CD14-positive monocyte (primary cell): ENCODE data around the gene CALML4. TPM values are rescaled to one million over a fixed set of nuclear protein-coding genes. Genes with fewer than 3 reads are reported as not detected.

Experiments used
- DNase-seq, 3 donors: peaks; one replicate each; pipeline ENCODE4 v3.0.0-alpha.2; 2011 to 2022
- H2AFZ ChIP-seq: 2 replicates; pipeline ENCODE4 v1.6.0; 2012; ENCODE audit warnings: mild to moderate bottlenecking, low read depth, low read length, inconsistent platforms; ENCODE audit not compliant: insufficient read depth, poor library complexity, severe bottlenecking
- H3K27ac ChIP-seq, 2 donors: 1 replicate in 1 of 2; 2 replicates in 1 of 2; pipeline ENCODE4 v1.5.1; 2012 to 2013; ENCODE audit warnings: low read length in 2 of 2, control low read depth in 1 of 2, inconsistent platforms in 1 of 2, low read depth in 1 of 2, mild to moderate bottlenecking in 1 of 2
- H3K27me3 ChIP-seq, 2 donors: one replicate each; pipeline versions ENCODE4 v1.6.0 to v1.6.1; 2011 to 2013; ENCODE audit warnings: low read length in 2 of 2; ENCODE audit not compliant: control insufficient read depth in 2 of 2, insufficient read depth in 2 of 2
- H3K36me3 ChIP-seq, 2 donors: replicated peaks in 1 of 2; 1 replicate in 1 of 2; 2 replicates in 1 of 2; pipeline versions ENCODE4 v1.5.1 to v1.6.1; 2012 to 2013; ENCODE audit warnings: low read length in 2 of 2, control low read depth in 1 of 2, inconsistent platforms in 1 of 2, mild to moderate bottlenecking in 1 of 2; ENCODE audit not compliant: insufficient read depth in 2 of 2, control insufficient read depth in 1 of 2
- H3K4me1 ChIP-seq, 2 donors: 1 replicate in 1 of 2; 2 replicates in 1 of 2; pipeline versions ENCODE4 v1.5.1 to v1.6.1; 2012 to 2013; ENCODE audit warnings: low read length in 2 of 2, control low read depth in 1 of 2, inconsistent platforms in 1 of 2, mild to moderate bottlenecking in 1 of 2, moderate library complexity in 1 of 2; ENCODE audit not compliant: insufficient read depth in 2 of 2, control insufficient read depth in 1 of 2
- H3K4me2 ChIP-seq: replicated peaks from 2 replicates; pipeline ENCODE3; 2012; ENCODE audit warnings: low read length, moderate library complexity, mild to moderate bottlenecking; ENCODE audit not compliant: poor library complexity, severe bottlenecking; ENCODE audit errors: extremely low read depth
- H3K4me3 ChIP-seq, 3 experiments: fragments of 200-600 bp in 1 of 3; sonication (generic) in 1 of 3; replicated peaks in 1 of 3; 1 replicate in 2 of 3; 2 replicates in 1 of 3; pipeline ENCODE4 v1.5.1; 2011 to 2013; ENCODE audit warnings: low read length in 3 of 3, mild to moderate bottlenecking in 3 of 3, control low read depth in 2 of 3, low read depth in 2 of 3, inconsistent platforms in 1 of 3, moderate library complexity in 1 of 3
- H3K79me2 ChIP-seq: 2 replicates; pipeline ENCODE4 v1.6.0; 2012; ENCODE audit warnings: mild to moderate bottlenecking, control low read depth, inconsistent platforms, low read length, moderate library complexity; ENCODE audit not compliant: insufficient read depth
- H3K9ac ChIP-seq: 2 replicates; pipeline ENCODE4 v1.6.0; 2017; ENCODE audit warnings: low read length, mild to moderate bottlenecking; ENCODE audit not compliant: insufficient read depth, poor library complexity, severe bottlenecking
- H3K9me3 ChIP-seq, 2 donors: replicated peaks in 1 of 2; 1 replicate in 1 of 2; 2 replicates in 1 of 2; pipeline versions ENCODE4 v1.5.1 to v1.6.1; 2012 to 2013; ENCODE audit warnings: low read length in 2 of 2, control low read depth in 1 of 2; ENCODE audit not compliant: control insufficient read depth in 1 of 2, insufficient read depth in 1 of 2
- H4K20me1 ChIP-seq: 2 replicates; pipeline ENCODE4 v1.6.0; 2012; ENCODE audit warnings: mild to moderate bottlenecking, low read length, control low read depth, moderate library complexity; ENCODE audit not compliant: insufficient read depth
- H3K27ac Mint-ChIP-seq, 7 donors: one replicate each; pipeline ENCODE4 v1.8.0; 2020; ENCODE audit warnings: mild to moderate bottlenecking in 7 of 7, mixed read lengths in 7 of 7, moderate library complexity in 6 of 7, inconsistent platforms in 2 of 7
- H3K27me3 Mint-ChIP-seq, 3 donors: one replicate each; pipeline ENCODE4 v1.8.0; 2021 to 2022; ENCODE audit warnings: low read depth in 3 of 3, mild to moderate bottlenecking in 3 of 3, mixed read lengths in 3 of 3, moderate library complexity in 3 of 3, inconsistent platforms in 1 of 3
- H3K36me3 Mint-ChIP-seq, 2 donors: one replicate each; pipeline ENCODE4 v1.8.0; 2020; ENCODE audit warnings: mixed read lengths in 2 of 2, inconsistent platforms in 1 of 2, mild to moderate bottlenecking in 1 of 2
- H3K4me1 Mint-ChIP-seq: one replicate; pipeline ENCODE4 v1.8.0; 2020; ENCODE audit warnings: mild to moderate bottlenecking, mixed read lengths
- H3K4me3 Mint-ChIP-seq, 2 donors: one replicate each; pipeline ENCODE4 v1.8.0; 2020; ENCODE audit warnings: mild to moderate bottlenecking in 2 of 2, mixed read lengths in 2 of 2, moderate library complexity in 1 of 2
- H3K9me3 Mint-ChIP-seq, 7 donors: one replicate each; pipeline ENCODE4 v1.8.0; 2020 to 2022; ENCODE audit warnings: mixed read lengths in 7 of 7, mild to moderate bottlenecking in 6 of 7, moderate library complexity in 6 of 7, inconsistent platforms in 2 of 7
- WGBS: methylation state at CpG from one replicate; pipeline ENCODE4 v1.1.5; 2013; ENCODE audit warnings: missing lambda C conversion rate; ENCODE audit not compliant: insufficient coverage; 5-methylcytosine and 5-hydroxymethylcytosine counted together
- intact Hi-C, 2 donors: fragments of 100-400 bp; cut with micrococcal nuclease; formaldehyde crosslinking; loops; one replicate each; pipeline versions ENCODE4 v1.15.0 to v1.15.1; 2023
- polyA plus RNA-seq, 3 donors: library from polyadenylated mRNA; depleted of rRNA in 1 of 3; unstranded in 2 of 3; stranded (reverse) in 1 of 3; fragments of 300-500 nt in 2 of 3; fragments of >200 nt in 1 of 3; fragmentation: Illumina TruSeq in 2 of 3; gene quantifications; 1 replicate in 2 of 3; 2 replicates in 1 of 3; pipeline ENCODE4 v1.2.3, GENCODE V29; 2012 to 2021
- TF ChIP-seq, protein P1 (sequence below): fragments of 200-600 bp; IDR thresholded peaks from one replicate; pipeline ENCODE4 v1.8.0; 2022; ENCODE audit warnings: antibody characterized with exemption, mild to moderate bottlenecking

CALML4 gene
- polyA plus RNA-seq, 3 donors, result 24.3 to 44.5 (median 38.8) TPM

DNA sequence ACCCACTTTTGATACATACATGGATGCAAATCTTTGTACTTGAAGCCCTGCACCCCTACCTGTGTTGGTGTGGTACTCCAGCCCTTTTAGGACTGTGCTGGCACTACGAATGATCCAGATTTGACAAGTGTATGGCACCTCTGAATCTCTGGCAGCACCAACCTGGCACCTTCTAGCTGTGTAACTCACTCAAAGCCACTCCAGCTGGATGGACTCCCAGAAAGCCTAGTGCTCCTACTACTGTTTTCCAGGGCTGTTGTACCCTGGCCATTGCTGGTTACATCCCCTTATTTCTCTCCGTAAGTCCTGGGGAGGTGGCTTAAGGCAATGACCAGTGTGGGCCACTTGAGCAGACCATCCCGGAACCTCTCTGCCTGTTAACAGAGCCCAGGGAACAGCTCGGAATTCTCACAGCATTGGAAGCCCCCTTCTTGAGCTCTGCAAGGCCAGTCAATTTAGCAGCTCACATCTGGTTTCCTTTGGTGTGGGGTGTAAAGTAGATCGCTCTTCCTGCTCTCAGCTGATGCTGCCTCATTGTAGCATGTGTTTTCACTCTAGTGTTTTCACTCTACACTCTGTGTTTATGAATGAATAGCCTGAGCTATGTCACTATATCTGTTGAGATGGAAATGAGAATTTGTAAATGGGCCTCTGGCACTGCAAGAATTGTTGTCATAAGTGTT lies 12.2 kb downstream of the CALML4 start:
- peaks cover 77 to 96% of the 10 kb centered on the region in 2 donors for H3K36me3 Mint-ChIP-seq
- H3K9me3 Mint-ChIP-seq, result no peaks in the 10 kb centered on the region
- intact Hi-C loops, result no loop called here

DNA sequence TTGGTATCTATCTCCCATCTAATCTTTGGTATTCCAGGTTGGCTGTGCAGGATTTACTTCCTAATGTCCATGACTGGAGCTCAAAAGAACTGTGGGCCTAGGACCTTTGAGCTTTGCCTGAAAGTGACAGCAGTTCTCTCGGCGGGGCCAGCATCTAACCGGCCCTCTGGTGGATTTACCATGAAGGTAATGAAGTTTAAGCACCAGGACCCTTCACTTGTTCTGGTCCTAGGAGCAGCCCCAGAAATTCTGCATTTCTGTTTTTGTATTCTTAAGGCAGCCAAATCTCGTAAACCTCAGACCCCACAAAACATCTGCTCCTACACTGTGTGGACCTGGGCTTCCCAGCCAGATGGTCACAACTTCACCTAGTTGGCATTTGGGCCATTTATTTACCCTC lies 13.0 kb downstream of the CALML4 start:
- TF ChIP-seq, protein P1, sequence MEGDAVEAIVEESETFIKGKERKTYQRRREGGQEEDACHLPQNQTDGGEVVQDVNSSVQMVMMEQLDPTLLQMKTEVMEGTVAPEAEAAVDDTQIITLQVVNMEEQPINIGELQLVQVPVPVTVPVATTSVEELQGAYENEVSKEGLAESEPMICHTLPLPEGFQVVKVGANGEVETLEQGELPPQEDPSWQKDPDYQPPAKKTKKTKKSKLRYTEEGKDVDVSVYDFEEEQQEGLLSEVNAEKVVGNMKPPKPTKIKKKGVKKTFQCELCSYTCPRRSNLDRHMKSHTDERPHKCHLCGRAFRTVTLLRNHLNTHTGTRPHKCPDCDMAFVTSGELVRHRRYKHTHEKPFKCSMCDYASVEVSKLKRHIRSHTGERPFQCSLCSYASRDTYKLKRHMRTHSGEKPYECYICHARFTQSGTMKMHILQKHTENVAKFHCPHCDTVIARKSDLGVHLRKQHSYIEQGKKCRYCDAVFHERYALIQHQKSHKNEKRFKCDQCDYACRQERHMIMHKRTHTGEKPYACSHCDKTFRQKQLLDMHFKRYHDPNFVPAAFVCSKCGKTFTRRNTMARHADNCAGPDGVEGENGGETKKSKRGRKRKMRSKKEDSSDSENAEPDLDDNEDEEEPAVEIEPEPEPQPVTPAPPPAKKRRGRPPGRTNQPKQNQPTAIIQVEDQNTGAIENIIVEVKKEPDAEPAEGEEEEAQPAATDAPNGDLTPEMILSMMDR, result no peak

More for the DNA sequence above, 12.2 kb downstream of the CALML4 start:
- TF ChIP-seq, protein P1, result no peak
- WGBS, result 100% methylated on average over 4 of the region's 5 CpGs
- Histone ChIP-seq H3K4me2 (no peak overlapping the region), H3K4me1 (peaks cover 0 to under 1% of the 10 kb centered on the region in 2 donors), H3K9ac (no peak overlapping the region), H3K36me3 (peaks cover 71 to 99% of the 10 kb centered on the region in 2 donors), H2AFZ (no peak overlapping the region), H4K20me1 (peaks cover 76% of the 10 kb centered on the region), H3K4me3 (no peak overlapping the region), H3K9me3 (no peaks in the 10 kb centered on the region), H3K79me2 (peaks cover 3% of the 10 kb centered on the region), H3K27me3 (no peaks in the 10 kb centered on the region), H3K27ac (peak overlapping the region in 1 of 2 donors; percentile 37)
- Mint-ChIP-seq H3K4me3 (no peak overlapping the region), H3K27me3 (no peaks in the 10 kb centered on the region), H3K4me1 (peaks cover 3% of the 10 kb centered on the region), H3K27ac (peak overlapping the region in 3 of 7 donors; percentile 10 to 65 (median 11))
- no peak for DNase-seq

More for the DNA sequence above, 13.0 kb downstream of the CALML4 start:
- Histone ChIP-seq H3K4me1 (no peaks in the 10 kb centered on the region), H3K9ac (no peak overlapping the region), H3K4me2 (no peak overlapping the region), H3K79me2 (no peaks in the 10 kb centered on the region), H4K20me1 (peaks cover 75% of the 10 kb centered on the region), H2AFZ (no peak overlapping the region), H3K9me3 (no peaks in the 10 kb centered on the region), H3K27me3 (no peaks in the 10 kb centered on the region), H3K36me3 (peaks cover 74 to 99% of the 10 kb centered on the region in 2 donors), H3K27ac (peak overlapping the region in 1 of 2 donors; percentile 23), H3K4me3 (no peak overlapping the region)
- no peak overlapping the region for H3K4me3 Mint-ChIP-seq
- 92% methylated on average over 4 of the region's 4 CpGs for WGBS
- intact Hi-C loops, result no loop called here
- H3K36me3 Mint-ChIP-seq, result peaks cover 77 to 96% of the 10 kb centered on the region in 2 donors
- H3K27ac Mint-ChIP-seq, result peak overlapping the region in 1 of 7 donors; percentile 8
- H3K4me1 Mint-ChIP-seq, result no peaks in the 10 kb centered on the region
- no peaks in the 10 kb centered on the region for H3K27me3 Mint-ChIP-seq
- no peaks in the 10 kb centered on the region for H3K9me3 Mint-ChIP-seq
- DNase-seq, result no peak
